Endothelial cell (in vitro differentiated cells): ENCODE measurements around the gene DPP8. TPM values are rescaled to one million over a fixed set of nuclear protein-coding genes. Genes with fewer than 3 reads are reported as not detected.

ENCODE experiments used
- DNase-seq: peaks from one replicate; pipeline ENCODE4 v3.0.0; 2021; ENCODE audit warnings: low spot score
- H3K27ac Mint-ChIP-seq: one replicate; pipeline ENCODE4 v1.8.0; 2021; ENCODE audit warnings: mixed read lengths, inconsistent platforms; ENCODE audit not compliant: unreplicated experiment
- H3K27me3 Mint-ChIP-seq: one replicate; pipeline ENCODE4 v1.8.0; 2021; ENCODE audit warnings: mild to moderate bottlenecking, moderate library complexity, mixed read lengths, inconsistent platforms; ENCODE audit not compliant: unreplicated experiment
- H3K36me3 Mint-ChIP-seq: one replicate; pipeline ENCODE4 v1.8.0; 2021; ENCODE audit warnings: mild to moderate bottlenecking, low read depth, mixed read lengths, inconsistent platforms; ENCODE audit not compliant: unreplicated experiment
- H3K4me1 Mint-ChIP-seq: one replicate; pipeline ENCODE4 v1.8.0; 2021; ENCODE audit warnings: mild to moderate bottlenecking, mixed read lengths, inconsistent platforms; ENCODE audit not compliant: unreplicated experiment
- H3K4me3 Mint-ChIP-seq: one replicate; pipeline ENCODE4 v1.8.0; 2021; ENCODE audit warnings: mild to moderate bottlenecking, mixed read lengths, inconsistent platforms; ENCODE audit not compliant: unreplicated experiment
- H3K9me3 Mint-ChIP-seq: one replicate; pipeline ENCODE4 v1.8.0; 2021; ENCODE audit warnings: mixed read lengths, inconsistent platforms; ENCODE audit not compliant: unreplicated experiment
- total RNA-seq: library from RNA; stranded (reverse); fragmentation: NEBNext Ultra II Directional; extraction: Animal tissue kit (Norgen Biotek cat#: 25700); gene quantifications from one replicate; pipeline ENCODE4 v1.2.1, GENCODE V29; 2021; ENCODE audit not compliant: unreplicated experiment
- TF ChIP-seq, protein P1 (sequence below): fragments of 200-600 bp; sonication (generic); IDR thresholded peaks from one replicate; pipeline ENCODE4 v1.5.0; 2021; ENCODE audit warnings: antibody characterized with exemption; ENCODE audit not compliant: unreplicated experiment

The DPP8 gene
- total RNA-seq, 1 donor from 2014 or later = 36.6 TPM

DNA sequence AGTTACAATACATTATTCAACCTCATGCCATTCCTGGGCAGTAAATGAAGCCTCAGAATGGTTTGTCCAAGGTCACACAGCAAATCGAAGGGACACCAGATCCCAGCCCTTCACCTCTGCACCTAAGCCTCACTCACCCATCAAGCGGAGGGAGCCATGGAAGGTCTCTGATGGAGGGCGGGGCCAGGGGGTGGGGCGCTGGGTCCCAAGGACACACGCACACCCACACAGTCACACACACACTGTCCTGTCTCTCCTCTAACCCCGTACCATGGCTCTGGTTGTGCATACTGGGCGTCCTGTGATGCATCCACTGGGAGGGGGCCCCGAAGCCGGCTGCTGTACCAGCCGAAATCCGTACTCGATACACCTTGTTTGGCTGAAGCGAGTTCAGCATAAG, 124.4 kb downstream of the DPP8 start:
- no peak for DNase-seq
- no peaks in the 10 kb centered on the region for H3K4me1 Mint-ChIP-seq
- peaks cover 4% of the 10 kb centered on the region for H3K36me3 Mint-ChIP-seq
- TF ChIP-seq, protein P1, sequence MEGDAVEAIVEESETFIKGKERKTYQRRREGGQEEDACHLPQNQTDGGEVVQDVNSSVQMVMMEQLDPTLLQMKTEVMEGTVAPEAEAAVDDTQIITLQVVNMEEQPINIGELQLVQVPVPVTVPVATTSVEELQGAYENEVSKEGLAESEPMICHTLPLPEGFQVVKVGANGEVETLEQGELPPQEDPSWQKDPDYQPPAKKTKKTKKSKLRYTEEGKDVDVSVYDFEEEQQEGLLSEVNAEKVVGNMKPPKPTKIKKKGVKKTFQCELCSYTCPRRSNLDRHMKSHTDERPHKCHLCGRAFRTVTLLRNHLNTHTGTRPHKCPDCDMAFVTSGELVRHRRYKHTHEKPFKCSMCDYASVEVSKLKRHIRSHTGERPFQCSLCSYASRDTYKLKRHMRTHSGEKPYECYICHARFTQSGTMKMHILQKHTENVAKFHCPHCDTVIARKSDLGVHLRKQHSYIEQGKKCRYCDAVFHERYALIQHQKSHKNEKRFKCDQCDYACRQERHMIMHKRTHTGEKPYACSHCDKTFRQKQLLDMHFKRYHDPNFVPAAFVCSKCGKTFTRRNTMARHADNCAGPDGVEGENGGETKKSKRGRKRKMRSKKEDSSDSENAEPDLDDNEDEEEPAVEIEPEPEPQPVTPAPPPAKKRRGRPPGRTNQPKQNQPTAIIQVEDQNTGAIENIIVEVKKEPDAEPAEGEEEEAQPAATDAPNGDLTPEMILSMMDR = no peak
- H3K27me3 Mint-ChIP-seq = peaks cover 23% of the 10 kb centered on the region
- no peak overlapping the region for H3K27ac Mint-ChIP-seq
- H3K4me3 Mint-ChIP-seq = no peak overlapping the region
- H3K9me3 Mint-ChIP-seq = no peaks in the 10 kb centered on the region

Other genes starting within 250 kb of the DPP8 start
- 2.8 TPM for gene PARP16, start 230.8 kb downstream of the DPP8 start, total RNA-seq
- gene RNU5A-1, start 221.6 kb downstream of the DPP8 start, total RNA-seq = not detected
- gene RNU5B-1, start 213.0 kb downstream of the DPP8 start, total RNA-seq = not detected
- gene IGDCC3, start 139.7 kb downstream of the DPP8 start, total RNA-seq = 538 TPM
- 4.2 TPM for gene IGDCC4, start 94.7 kb downstream of the DPP8 start, total RNA-seq
- 107 TPM for gene HACD3, start 12.8 kb upstream of the DPP8 start, total RNA-seq
- gene INTS14, start 93.4 kb upstream of the DPP8 start, total RNA-seq = 42.2 TPM
- 20.7 TPM for gene SLC24A1, start 104.2 kb upstream of the DPP8 start, total RNA-seq